IPS-NIHi7 (cell line): ENCODE results near the gene ITPKB.
"Not testable (repeated sequence)": the region's sequence is repeated elsewhere in the genome, so short reads cannot be mapped to it uniquely, and the experiment has no call there.

Experiments used
- DNase-seq: peaks from one replicate; pipeline ENCODE4 v3.0.0; 2012; ENCODE audit warnings: mixed read lengths; ENCODE audit errors: extremely low spot score

Gene ITPKB

GRCh38 chr1:226754793-226755533 is 15.9 kb upstream of the ITPKB start:
- no peak for DNase-seq

GRCh38 chr1:226754097-226754496 is 15.0 kb upstream of the ITPKB start:
- DNase-seq, result no peak

GRCh38 chr1:226751703-226752102 is 12.6 kb upstream of the ITPKB start:
- no peak for DNase-seq

GRCh38 chr1:226751214-226751613 is 12.1 kb upstream of the ITPKB start:
- DNase-seq, result no peak

DNA sequence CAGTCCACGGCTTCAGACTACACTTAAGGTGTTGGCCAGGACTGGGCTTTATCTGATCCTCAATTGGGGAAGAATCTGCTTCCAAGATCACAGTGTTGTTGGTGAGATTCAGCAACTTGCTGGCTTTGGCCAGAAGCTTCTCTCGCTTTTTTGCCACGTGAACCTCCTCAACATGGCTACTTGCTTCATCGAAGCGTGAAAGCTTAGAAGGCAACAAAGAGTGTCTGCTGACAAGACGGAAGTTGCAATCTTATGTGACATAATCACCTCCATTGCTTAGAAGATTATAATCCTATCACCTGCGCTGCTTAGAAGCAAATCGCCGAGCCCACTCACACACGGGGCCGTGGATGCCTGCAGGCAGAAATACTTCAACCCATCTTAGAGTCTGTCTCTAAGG is 10.4 kb upstream of the ITPKB start:
- no peak for DNase-seq

DNA sequence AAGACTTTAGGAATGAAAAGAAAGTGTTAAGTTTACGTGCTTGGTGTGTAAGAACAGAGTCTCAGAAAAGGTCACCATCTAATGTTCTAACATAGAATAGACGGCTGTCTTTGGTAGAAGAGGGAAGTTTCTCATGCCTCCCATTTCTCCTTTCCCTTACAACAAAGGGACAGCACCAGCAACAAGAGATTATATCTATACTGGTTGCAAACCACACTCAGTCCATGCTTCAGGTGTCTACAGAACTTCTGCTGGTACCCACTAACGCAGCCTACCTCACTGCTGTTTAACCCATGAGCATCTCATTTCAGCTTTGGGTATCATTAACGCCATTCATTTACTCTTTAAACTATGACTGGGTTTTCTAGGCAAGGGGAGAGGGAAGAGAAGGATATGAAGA is 9.2 kb upstream of the ITPKB start:
- no peak for DNase-seq

DNA sequence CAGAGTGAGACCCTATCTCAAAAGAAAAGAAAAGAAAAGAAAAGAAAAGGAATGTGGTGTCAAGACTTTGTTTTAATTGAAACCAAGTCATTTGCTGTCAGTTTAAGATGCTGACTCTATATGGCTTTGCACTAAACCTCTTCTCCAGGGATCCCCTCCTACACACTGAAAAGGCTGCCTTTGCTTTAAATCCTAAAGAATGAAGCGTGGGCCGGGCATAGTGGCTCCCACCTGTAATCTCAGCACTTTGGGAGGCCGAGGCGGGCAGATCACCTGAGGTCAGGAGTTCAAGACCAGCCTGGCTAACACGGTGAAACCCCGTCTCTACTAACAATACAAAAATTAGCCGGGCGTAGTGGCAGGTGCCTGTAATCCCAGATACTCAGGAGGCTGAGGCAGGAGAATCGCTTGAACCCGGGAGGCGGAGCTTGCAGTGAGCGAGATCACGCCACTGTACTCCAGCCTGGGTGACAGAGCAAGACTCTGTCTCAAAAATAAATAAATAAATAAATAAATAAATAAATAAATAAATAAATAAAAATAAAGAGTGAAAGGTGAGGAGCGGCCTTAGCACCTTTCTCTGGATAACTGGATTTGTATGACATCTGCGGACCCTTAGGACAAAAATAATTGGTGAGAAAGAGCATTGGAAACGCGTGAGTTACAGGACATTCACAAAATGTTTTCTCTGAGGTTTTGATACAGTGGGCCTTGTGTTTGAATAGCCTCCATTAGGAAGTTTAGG is 8.6 kb upstream of the ITPKB start:
- DNase-seq, result not testable (repeated sequence)

- DNase-seq, result no peak
Measured at GRCh38 chr1:226743259-226743658, 4.2 kb upstream of the ITPKB start.

DNA sequence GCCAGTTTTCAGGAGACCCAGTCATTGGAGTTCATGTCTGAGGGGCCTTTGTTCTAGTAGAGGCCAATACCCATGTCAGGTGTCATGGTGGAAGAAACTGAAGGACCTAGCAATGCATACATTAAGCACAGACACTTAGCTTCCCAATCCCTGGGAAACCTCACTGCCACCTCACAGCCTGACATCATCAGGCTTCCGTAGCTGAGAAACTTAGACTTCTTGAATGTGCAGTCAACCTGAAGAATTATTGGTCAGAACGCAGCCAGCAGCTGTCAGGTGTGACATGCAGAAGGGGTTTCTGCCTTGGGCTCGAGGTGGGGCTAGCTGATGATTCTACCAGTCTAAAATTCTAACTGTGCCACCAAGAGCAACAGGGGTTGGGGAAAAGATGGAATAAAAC is 1.9 kb upstream of the ITPKB start:
- no peak for DNase-seq

- no peak for DNase-seq
Measured at GRCh38 chr1:226739696-226740065, 599 bp upstream of the ITPKB start.

DNA sequence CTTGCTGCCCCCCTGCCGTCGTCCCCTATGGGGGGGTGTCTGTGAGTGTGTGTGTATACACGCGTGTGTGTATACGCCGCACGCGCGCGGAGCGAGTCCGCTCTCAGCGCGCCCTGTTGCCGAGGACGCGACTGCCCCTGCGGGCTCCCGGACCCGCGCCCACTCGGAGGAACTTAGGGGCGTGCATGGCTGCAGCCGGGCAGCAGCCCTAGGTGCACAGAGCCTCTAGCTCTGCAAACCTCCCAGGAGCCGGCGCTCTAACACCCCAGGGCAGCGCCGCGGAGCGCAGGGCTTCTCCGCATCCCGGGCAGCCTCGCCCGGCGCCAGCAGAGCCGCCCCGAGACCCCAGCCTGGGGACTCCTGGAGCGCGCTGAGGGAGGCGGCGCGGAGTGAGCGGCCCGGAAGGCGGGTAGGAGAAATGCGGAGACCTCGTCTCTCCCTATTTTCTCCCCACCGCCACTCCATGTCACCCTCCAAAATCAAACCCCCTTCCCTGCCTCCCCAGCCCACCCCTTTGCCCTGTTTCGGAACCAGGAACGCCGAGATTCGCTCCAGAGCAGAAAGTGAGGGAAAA is 574 bp downstream of the ITPKB start:
- DNase-seq, result peak; percentile 37

- peak; percentile 26 for DNase-seq
Measured at GRCh38 chr1:226737819-226738420, 1.2 kb downstream of the ITPKB start.

DNA sequence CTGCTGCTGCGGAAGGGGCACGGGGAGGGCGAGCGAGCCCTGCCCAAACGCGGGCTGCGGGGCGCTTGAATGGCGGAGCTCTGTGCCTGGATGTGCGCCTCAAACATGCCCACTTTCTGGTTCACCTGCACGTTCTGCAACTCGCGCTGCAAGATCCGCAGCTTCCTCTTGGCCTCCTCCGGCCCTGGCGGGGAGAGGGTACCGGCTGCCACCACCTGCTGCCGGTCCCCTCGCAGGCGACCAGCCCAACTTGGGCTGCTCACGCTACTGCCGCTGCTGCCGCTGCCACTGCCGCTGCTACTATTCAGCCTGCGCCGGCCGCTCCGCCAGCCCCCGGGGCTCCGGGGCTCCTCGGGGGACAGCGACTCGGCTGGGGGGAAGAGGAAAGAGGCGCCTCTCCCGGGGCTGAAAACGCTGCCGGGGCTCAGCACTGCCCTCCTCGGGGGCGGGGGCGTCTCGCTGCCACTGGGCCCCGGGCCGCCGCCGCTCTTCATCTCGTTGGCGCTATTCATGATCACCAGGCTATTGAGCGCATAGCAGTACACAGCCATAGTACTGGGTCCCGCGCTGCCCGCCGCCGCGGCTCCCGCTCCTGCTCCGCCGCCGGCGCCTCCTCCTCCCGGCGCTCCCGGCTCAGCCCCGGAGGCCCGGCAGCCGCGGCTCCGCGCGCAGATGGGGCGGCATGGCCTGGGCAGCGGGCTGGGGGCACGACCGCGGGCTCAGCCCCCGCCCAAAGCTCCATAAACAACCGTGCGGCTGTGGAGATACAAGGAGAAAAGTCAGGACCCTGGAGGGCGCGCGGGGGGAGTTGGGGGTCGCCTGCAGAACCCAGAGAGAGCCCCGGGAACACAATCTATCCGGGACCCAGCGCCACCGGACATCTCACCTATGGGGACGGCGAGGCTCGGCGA is 1.9 kb downstream of the ITPKB start:
- DNase-seq, result peak; percentile 44

DNA sequence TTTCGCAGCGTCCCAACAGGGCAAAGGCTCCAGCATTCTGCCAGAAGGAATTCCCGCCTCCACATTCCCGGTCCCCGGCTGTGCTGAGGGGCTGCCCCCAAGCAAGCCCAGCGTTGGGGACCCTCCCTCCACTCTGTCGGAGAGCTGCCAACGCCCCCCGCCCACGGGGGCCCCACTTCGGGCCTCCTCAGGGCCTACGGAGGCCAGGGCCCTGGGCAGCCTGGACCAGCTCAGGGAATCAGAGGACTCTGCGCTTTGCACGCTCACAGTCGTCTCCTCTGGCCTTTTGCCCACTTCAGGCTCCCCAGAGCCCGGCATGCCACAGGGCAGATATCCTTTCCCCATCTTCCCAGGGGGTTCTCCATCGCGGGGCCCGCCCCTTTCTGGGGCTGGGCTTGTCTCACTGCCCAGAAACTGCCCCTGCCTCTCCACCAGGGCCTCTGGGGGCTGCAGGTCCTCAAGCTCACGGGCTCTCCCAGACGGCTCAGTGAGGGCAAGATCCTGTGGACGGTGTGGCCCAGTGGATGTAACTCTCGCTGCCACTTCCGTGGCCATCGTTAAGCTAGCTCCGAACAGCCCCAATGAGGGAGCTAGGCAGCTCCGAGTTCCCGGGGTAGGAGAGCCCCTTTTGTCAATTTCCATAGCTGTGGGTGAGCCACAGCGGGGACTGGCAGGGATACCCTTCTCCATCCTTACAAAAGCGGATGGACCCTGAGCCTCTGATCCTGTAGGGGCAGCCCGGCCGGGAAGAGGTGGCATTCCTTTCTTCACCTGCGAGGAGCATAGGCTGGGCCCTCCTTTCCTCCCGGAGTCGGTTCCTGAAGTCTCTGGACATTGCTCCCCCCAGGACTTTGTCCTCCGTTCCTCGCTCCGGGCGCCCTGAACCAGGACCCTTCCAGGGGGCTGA is 2.8 kb downstream of the ITPKB start:
- no peak for DNase-seq

DNA sequence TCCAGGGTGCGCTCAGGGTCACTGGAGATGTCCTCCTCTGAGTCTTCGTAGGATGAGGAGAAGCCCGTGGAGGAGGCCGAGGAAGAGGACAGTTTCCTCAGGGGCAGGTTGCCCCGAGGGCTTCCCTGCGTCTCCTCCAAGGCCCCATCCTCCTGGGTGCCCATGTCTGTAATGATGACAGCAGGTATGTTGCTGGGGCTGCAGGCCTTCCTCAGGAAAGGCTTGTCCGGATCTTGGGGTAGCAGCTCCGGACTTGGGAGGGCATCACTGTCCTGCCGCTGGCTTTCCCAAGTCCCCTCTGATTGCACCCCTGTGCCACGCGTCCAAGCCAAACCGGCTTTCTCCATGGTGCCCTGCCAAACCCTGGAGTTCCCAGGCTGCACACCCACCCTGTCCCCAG is 3.5 kb downstream of the ITPKB start:
- DNase-seq, result no peak

- DNase-seq, result no peak
Measured at GRCh38 chr1:226734611-226735153, 4.4 kb downstream of the ITPKB start.

DNA sequence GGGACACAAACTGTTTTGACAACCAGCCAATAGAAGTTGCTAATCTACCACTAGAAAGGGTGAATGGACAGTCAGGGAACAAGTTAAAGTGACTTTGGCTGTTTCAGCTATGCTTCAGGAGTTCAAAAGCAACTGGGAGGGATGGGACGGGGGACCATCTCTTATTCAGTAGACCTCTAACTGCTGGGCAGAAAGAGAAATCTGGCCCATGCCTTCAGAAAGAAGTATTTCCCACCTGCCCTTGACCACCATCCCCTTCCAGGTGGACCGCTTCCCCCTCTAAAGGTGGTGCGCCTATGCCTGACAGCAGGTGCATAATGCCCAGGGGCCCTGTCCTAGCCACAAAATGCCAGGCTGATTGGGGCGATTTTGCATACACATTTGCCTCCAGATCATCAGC is 5.2 kb downstream of the ITPKB start:
- no peak for DNase-seq

GRCh38 chr1:226733304-226733703 is 5.8 kb downstream of the ITPKB start:
- no peak for DNase-seq

DNA sequence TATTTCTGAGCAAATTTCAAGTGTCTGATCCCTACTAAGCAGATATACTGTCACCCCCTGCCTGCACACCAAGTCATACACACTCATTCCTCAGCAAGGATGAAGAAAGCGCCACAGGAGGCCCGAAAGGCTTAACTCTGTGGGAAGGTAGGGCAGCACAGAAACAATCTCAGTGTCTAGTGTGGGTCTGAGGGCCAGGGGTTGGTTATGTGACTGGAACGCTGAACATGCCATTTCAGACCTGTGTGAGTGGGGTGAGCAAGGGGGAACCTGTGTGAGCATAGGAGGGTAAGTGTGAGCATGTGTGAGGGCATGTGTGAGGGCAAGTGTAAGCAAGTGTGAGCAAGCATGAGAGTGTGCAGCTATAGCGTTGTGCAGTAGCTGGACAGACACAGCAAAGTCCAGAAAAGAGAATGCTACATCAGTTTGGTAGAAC is 6.2 kb downstream of the ITPKB start:
- DNase-seq, result no peak

GRCh38 chr1:226731257-226731893 is 7.7 kb downstream of the ITPKB start:
- no peak for DNase-seq
